Central memory CD4-positive, alpha-beta T cell (primary cell): ENCODE measurements around the gene RPS6KA4.

Experiments
- DNase-seq: peaks from one replicate; pipeline ENCODE4 v3.0.0; 2022

The RPS6KA4 gene

DNA sequence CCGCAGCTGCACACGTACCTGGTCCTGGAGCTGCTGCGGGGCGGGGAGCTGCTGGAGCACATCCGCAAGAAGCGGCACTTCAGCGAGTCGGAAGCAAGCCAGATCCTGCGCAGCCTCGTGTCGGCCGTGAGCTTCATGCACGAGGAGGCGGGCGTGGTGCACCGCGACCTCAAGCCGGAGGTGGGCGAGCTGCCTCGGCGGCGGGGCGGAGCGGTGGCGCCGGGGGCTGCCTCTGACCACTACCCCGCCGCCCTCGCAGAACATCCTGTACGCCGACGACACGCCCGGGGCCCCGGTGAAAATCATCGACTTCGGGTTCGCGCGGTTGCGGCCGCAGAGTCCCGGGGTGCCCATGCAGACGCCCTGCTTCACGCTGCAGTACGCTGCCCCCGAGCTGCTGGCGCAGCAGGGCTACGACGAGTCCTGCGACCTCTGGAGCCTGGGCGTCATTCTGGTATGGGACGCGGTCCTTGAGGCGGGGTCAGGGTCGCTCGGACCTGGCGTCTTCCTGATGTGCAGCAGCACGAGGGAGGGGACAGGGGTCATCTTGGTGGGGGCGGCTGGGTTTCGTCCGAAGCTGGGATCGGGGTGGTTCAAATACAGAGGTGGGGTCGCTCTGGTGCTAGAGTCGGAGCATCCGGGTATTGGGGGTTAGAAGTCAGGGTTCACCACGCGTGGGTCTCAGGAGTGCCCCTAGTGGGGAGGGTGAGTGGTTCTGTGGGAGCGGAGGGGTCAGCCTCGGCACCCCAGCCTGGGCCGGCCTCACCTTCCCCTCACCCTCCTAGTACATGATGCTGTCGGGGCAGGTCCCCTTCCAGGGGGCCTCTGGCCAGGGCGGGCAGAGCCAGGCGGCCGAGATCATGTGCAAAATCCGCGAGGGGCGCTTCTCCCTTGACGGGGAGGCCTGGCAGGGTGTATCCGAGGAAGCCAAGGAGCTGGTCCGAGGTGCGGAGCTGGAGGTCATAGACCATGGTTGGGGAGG, 10.8 kb downstream of the RPS6KA4 start:
- no peak for DNase-seq

DNA sequence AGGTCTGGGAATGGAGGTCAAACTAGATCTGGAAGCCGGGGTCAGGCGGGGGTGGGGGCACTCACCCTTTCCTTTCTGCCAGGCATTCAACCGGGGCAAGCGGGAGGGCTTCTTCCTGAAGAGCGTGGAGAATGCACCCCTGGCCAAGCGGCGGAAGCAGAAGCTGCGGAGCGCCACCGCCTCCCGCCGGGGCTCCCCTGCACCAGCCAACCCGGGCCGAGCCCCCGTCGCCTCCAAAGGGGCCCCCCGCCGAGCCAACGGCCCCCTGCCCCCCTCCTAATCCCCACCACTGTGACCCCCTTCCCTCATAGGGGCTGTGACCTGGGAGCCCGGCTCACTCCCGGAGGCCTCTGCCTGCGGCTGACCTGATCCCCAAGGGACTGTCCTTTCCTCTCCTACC, 12.2 kb downstream of the RPS6KA4 start:
- no peak for DNase-seq

DNA sequence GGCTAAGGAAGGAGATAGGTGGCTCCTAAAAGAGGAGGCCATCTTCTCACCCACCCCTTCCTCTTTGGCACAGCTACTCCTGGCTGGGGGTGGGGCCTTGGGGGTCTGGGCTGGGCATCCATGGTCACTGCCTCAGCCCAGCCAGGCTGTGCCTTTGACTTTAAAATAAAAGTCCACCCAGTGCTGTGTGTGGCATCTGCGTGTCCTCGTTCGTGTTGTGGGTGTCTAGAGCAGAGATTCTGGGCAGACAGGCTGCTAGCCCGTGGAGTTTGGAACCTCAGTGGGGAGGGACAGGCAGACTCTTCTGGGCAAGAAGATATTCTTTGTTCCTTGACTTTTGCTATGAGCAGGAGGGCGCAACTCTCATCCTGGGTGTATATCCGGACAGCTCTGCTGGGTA, 13.1 kb downstream of the RPS6KA4 start:
- DNase-seq = no peak

DNA sequence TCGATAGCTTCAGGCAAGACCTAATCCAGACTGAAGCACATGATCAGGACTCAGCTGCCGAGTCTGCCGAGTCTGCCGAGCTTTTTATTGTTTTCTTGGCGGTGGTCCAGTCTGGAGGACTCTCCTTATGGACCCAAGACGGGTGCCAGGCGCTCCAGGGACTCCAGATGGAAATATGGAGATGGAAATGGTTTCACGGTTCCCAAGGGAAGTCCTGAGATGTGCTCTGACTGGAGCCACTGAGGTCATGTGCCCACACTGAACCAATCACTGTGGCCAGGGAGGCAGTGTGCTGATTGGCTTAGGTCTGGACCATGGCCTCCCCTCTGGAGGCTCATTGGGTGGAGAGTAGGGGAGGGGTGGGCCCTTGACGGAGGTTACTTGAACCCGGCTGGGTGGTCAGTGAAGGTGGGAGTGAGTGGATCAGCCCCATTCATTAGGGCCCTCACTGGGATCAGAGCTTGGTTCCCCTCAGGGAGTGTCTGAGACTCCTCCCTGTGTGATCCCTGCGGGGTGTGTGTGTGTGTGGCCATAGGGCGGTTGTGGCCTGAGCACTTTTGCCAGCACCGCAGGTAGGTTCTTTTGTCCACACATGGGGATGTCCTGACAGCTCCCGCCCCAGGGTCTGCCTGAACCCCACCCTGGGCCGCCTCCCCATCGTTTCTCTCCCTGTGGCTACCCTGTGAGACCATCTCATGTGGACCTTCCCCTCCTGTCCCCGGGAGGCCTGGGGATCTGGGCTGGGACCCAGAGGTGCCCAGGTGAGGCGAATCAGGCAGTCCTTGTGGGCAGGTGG, 14.0 kb downstream of the RPS6KA4 start:
- DNase-seq = no peak

DNA sequence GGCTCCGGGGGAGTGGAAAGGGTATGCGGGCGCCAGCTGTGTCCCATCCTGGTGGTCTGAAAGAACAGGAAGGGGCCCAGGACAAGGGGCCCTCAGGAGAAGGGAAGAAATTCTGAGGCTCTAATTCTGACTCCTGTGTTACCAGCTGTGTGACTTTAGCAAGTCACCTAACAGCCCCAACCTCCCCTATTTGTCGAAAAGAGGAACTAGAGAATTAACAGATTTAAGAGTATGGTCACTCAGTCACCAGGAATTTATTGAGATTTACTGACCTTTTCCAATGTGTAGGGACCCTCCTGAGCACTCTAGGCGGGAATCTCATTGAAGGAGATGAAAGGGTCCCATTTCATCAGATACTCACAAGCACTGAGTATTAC, 14.6 kb downstream of the RPS6KA4 start:
- DNase-seq = no peak

DNA sequence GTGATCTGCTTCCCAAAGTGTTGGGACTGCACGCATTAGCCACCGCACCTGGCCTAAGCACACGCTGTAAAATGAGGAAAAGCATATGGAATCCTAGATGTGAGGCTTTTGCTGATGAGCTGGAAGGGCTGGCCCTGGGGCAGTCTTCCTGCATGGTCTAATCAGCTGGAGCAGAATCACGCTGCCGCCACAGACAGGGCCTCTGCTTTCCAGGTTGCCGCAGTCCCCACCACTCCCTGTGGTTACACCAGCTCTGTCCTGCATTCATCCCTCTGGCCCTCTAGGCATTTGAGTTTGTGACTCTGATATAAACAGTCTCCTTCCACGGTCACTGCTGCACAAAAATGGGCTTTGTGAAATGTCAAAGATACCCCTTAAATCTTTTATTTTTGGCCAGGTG, 17.1 kb downstream of the RPS6KA4 start:
- no peak for DNase-seq

DNA sequence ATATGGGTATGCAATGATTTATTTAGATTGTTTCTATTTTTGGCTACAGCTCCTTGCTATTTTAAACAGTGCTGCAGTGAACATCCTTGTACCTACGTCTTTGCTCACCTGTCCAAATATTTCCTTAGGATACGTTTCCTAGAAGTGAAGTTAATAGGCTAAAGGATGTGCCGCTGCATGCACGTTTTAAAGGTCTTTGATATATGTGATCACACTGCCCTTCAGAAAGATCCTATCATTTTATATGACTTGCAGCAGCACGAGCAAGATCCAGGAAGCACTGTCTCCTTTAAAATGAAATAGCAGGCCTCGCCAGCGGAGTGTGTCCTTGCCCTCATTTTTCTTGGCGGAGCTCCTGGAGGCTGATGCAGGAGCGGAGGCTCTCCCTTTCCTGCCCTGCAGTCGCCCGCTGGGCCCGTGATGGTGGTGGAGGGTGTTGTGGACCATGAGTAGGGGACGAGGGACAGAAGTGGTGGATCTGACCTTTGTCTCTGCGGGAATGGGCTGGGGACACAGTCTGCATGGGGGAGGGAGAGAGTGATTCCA, 19.4 kb downstream of the RPS6KA4 start:
- no peak for DNase-seq

DNA sequence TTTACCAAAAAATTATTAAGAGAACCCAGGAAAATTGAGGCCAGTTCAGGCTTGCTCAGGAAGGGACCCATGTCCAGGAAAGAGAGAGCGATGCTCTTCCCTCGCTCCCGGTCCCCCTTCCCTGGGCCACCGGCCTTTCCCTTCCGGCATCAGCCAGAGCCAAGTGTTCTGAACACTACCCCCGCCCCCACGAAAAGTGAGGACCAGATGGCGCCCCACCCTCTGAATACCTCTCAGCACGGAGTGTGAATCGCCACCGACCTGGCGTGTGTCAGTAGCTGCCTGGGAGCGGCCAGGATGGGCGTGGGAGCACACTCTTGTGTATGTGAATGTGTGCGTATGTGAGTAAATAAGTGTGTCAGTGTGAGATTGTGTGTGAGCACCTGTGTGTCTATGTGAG, 20.2 kb downstream of the RPS6KA4 start:
- DNase-seq = no peak

DNA sequence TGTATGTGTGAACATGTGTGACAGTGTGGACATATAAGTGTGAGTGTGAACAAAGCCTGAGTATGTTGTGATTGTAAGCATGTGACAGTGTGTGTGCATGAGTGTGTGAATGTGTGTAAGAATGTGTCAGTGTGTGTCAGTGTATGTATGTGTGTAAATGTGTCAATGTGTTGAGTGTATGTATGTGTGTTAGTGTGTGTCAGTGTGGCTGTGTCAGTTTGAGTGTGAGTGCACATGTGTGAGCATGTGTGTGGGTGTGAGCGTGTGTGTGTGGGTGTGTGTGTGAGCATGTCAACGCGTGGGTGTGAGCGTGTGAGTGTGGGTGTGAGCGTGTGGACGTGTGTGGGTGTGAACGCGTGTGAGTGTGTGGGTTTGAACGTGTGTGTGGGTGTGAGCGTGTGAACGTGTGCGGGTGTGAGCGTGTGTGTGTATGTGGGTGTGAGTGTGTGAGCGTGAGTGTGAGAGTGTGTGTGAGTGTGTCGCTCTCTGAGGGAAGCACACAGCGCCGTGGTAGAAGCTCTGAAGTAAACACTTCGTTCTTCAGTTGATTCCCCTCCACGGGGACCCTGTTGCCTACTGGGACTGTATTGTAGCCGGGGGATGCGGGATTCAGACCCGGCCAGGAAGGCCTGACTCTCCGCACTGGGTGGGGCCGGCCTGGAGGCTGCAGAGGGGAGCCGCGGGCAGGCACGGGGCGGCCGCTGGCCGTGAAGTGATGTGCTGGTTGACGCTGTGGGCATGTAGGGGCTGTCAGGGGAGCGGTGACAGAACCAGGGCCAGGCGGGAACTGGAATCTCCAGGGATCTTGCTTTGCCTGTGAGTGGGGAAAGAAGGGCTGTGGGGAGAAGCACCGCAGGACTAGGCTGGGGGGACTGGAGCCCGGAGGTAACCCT, 21.1 kb downstream of the RPS6KA4 start:
- no peak for DNase-seq

DNA sequence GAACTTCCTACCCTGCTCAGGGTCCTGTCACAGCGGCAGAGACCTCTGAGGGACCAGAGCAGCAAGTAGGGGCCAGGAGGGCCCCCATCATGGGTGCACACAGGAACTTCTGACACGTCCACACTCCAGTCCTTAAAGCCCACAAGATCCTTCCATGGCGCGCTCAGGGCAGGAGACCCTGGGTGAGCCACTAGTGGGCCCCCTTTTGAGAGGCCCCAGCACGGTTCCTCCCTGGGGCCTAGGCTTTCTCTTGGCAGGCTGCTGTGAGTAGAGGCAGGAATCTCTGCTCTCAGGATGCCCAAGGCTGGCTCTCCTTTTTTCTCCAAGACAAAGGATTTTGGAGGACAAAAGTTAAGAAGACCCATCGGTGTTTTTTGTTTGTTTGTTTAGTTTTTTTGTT, 22.4 kb downstream of the RPS6KA4 start:
- no peak for DNase-seq

DNA sequence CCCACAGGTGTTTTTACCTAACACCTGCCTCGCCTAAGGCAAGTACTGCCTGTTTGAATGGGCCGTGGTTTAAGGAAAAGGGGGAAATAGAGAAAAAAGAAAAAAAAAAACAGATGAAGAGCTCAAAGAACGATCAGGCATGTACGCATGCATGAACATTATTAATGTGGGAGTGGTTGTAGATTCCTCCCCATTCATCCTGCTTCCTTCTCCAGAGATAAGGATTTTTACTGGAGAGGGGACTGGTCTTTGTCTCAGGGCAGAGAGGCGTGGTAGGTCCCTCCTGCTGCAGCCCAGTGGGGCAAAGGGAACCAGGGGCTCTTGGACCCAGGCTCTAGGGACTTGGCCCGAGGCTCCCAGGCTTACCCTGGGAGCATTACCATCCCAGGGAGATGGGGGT, 23.1 kb downstream of the RPS6KA4 start:
- DNase-seq = no peak

DNA sequence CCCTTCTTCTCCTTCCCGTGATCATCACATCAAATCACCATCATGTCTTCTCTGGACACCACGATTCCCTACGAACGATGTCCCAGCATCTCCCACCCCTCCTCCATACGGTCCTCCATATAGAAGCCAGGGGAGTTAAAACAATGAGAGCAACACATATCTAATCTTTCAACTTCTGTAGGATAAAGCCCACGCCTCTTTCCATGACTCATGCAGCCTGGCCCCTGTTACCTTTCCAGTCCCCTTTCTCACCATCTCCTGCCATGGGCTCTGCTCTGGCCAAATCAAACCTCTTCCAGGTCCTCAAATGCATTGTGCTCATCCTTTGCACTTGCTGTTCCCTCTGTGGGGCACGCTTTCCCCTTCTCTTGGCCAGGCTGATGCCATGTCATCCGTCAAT, 23.6 kb downstream of the RPS6KA4 start:
- no peak for DNase-seq

DNA sequence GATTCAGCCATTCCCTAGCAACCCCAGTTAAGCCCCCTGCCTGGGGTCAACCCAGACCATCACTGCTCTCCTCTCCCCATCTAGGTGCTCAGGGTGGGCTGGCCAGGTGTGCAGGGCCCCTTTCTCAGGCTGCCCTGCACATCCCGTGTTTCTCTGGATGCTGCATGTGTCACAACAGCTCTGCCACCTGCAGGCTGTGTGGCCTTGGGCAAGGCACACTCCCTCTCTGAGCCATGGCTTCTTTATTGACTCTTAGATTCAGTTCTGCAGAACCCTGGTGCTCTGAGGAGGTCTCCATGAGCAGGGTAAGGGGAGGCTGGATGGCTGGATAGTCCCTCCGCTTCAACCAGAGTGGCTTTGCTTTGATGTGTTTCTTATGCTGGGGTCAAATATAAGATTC, 24.6 kb downstream of the RPS6KA4 start:
- no peak for DNase-seq

DNA sequence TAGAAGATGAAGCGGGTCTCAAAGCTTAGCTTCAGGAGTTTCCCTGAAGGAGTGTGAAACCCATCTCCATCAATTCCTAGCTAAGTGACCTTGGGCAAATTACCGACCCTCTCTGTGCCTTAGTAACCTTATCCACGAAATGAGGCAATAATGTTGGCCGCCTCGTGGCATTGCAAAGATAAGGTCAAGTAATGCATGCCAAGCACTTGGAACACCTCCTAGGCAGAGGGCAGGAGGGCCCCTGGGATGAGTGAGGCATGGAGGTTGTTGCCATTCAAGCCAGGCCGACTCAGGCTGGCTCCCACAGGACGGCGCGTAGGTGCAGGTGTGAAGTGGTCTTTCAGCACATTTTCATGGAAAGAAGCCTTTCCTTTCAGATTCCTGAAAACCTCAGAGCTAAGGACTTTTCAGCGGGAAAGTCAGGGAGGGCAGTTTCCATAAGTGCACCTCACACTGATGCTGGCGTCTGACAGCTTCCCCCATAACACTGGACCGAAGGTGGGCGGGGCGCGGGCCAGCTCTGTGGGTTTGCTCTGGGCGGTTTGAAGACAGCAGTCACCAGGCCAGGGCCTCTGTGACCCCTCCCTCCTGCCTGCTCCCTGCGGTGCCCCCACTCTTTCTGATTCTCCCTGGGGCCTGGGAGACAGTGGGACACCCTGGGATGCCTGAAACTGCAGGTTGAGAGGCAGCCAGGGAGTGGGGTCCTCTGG, 25.2 kb downstream of the RPS6KA4 start:
- no peak for DNase-seq

DNA sequence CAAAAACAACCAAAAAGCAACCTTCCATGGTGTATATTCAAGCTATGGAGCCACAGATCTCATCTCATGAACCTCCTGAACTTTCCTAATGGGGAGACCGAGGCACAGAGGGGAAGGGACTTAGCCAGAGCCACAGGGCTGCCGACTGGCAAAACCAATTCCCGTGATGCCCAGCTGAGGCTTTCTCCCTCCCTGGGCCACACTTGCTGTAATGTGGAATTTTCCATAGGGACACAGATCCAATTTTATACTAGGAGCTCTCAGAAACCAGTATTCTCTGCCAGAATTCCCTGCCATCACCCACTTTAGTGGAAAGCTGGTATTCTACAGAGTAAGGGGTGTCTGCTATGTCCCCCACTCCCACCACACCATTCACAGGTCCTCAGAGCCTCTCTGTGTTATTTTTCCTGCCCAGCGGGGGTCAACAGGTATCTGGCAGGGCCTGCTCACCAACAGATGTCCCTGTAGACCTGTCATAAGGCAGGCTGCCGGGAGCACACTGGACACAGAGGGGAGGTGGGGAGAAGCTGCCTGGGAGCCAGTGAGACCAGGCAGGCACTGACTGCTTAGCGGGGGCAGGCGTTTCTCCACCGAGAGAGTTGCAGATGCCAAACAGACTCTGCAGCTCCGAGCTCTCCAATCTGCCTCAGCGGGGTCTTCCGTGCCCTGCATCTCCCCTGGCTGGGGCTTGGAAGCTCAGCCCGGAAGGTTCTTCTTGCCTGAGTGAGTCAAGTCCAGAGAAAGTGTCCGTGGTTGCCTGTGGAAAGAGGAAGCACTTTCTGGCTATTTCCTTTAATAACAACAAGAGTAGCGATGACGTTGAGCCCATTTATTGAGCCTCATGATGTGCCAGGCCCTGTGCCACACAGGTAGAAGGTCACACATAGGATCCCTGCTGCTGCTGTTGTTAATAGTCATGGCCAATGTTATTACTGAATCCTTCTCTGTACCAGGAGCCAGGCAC, 26.3 kb downstream of the RPS6KA4 start:
- DNase-seq = no peak

DNA sequence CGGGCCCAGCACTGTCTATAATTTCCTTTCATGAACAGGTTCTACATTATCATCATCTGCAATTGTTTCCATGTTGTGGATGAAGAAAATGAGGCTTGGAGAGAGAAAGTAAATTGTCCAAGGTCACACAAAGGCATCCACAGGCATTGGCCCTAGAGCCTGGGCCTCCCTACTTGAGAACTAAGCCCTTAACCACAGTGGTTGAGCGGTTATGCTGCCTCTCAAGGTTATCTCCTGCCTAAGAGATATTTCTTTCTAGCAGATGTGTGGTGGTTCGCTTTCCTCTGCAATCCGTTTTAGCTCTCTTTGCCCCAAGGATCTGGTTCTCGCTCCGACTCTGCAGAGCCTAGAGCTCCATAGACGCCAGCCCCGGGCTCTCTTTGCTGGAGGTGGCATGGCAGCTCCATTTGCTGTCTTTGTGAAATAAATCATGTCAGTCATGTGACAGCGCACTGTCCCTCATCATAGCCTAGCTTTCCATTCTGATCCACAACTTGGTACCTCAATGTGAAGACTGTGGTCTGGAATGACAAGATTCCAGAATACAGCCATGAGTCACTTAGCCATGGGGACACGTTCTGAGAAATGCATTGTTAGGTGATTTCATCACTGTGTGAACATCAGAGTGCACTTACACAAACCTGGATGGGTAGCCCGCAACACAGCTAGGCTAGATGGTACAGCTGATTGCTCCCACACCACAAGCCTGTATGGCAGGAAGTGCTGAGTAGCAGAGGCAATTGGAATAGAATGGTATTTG, 27.2 kb downstream of the RPS6KA4 start:
- peak; percentile 24 for DNase-seq

DNA sequence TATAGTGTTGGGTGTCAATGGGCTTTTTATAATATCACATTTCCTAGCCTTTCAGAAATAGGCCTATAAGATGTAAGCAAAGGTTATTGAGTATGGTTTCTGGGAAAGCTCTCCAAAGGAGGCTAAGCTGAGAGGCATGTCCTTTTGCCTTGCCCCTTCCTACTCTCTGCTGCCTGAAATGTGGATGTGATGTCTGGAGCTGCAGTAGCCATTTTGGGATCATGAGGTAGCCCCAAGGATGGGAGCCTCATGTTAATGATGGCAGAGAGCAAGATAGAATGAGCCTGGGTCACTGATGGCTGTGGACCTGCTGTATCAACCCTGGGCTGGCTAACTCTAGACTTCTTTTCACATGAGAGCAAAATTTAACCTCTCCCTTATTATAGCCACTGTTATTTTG, 29.0 kb downstream of the RPS6KA4 start:
- no peak for DNase-seq

DNA sequence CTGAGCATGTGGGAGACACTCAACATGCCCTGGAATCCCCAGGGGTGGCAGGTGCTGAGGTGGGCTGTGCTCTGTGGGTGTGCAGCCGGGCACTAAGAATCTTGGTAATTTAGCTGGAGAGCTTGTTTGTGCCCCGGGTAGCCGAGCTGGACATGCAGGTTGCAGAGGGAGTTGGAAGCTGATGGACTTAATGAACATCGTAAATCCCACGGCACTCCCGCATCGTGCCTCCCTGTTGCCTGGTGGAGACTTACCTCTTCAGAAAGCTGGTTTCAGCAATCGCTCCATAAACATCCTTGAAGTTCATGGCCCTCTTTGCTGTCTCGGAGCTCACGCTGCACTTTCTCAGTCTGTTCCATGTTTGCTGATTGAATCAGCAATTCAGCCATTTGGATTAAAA, 29.9 kb downstream of the RPS6KA4 start:
- no peak for DNase-seq

DNA sequence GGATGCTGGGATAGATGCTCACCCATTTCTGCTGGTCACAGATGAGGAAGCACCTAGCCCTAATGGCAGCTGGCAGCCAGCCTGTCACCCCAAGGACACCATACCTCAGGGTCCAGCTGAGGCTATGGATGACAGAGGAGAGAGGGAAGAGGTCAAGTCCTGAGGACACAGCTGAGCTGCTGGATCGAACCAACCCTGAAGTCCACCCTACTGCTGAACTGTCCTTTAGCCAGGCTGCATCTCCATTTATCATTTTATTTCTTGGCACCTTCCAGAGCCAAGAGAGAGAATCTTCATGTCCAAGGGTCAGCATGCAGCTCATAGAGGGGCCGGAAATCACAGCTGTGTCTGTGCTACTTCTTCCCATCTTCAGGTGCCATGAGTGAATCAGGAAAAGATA, 30.9 kb downstream of the RPS6KA4 start:
- no peak for DNase-seq

DNA sequence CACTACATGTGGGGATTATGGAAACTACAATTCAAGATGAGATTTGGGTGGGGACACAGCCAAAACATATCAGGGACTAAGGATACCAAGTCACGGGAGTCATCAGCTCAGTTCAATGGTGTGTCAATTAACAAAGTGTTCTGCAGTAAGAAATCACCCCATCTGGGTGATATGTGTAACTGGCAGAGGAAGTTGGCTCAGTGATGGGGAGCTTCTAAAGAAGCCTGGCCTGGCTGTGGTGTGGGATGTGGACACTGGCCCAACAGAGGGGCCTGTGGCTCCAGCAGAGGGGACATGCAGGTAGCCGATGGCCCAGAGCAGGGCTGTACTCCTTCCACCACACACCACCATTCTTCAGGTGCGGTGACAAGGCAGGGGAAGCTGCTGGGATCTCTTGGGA, 31.6 kb downstream of the RPS6KA4 start:
- no peak for DNase-seq
